GM19328 (cell line): ENCODE measurements around the gene SFXN3.
"Not testable (repeated sequence)": the region's sequence is repeated elsewhere in the genome, so short reads cannot be mapped to it uniquely, and the experiment has no call there.

Experiments used
- ATAC-seq: cut with Tn5 transposase; IDR thresholded peaks from one replicate; pipeline ENCODE4 v1.9.1; 2021; ENCODE audit warnings: mild to moderate bottlenecking, moderate library complexity; ENCODE audit not compliant: unreplicated experiment

Gene SFXN3

GRCh38 chr10:101034404-101034803, 3.4 kb downstream of the SFXN3 start:
- ATAC-seq = not testable (repeated sequence)

- no peak for ATAC-seq
Observed at GRCh38 chr10:101035314-101035713, 4.3 kb downstream of the SFXN3 start.

GRCh38 chr10:101035916-101036702, 5.1 kb downstream of the SFXN3 start:
- no peak for ATAC-seq

GRCh38 chr10:101036726-101037125, 5.7 kb downstream of the SFXN3 start:
- no peak for ATAC-seq

- ATAC-seq = no peak
Observed at GRCh38 chr10:101038484-101038883, 7.5 kb downstream of the SFXN3 start.

- ATAC-seq = no peak
Observed at GRCh38 chr10:101040061-101040460, 9.0 kb downstream of the SFXN3 start.

GRCh38 chr10:101040851-101041250, 9.8 kb downstream of the SFXN3 start:
- no peak for ATAC-seq

- peak; percentile 56 for ATAC-seq
Observed at GRCh38 chr10:101041252-101041761, 10.3 kb downstream of the SFXN3 start.

GRCh38 chr10:101042118-101042517, 11.1 kb downstream of the SFXN3 start:
- no peak for ATAC-seq

- peak; percentile 91 for ATAC-seq
Observed at GRCh38 chr10:101042667-101043362, 11.8 kb downstream of the SFXN3 start.

- no peak for ATAC-seq
Observed at GRCh38 chr10:101043363-101043707, 12.3 kb downstream of the SFXN3 start.

- ATAC-seq = no peak
Observed at GRCh38 chr10:101044117-101044516, 13.1 kb downstream of the SFXN3 start.

GRCh38 chr10:101046332-101047238, 15.6 kb downstream of the SFXN3 start:
- no peak for ATAC-seq

GRCh38 chr10:101047268-101047667, 16.2 kb downstream of the SFXN3 start:
- ATAC-seq = no peak

- no peak for ATAC-seq
Observed at GRCh38 chr10:101047961-101048892, 17.2 kb downstream of the SFXN3 start.

GRCh38 chr10:101050208-101051069, 19.4 kb downstream of the SFXN3 start:
- ATAC-seq = no peak

- ATAC-seq = no peak
Observed at GRCh38 chr10:101052285-101052684, 21.3 kb downstream of the SFXN3 start.

- ATAC-seq = no peak
Observed at GRCh38 chr10:101053516-101053915, 22.5 kb downstream of the SFXN3 start.

- no peak for ATAC-seq
Observed at GRCh38 chr10:101054351-101054750, 23.3 kb downstream of the SFXN3 start.
